SK-N-SH (cell line): ENCODE measurements around the gene GALR3. TPM values are rescaled to one million over a fixed set of nuclear protein-coding genes. Genes with fewer than 3 reads are reported as not detected.

ENCODE experiments used
- CTCF ChIA-PET: fragments of 300-600, 350-600 bp; formaldehyde crosslinking; extraction: SDS; loops from one replicate; lab custom pipeline; 2021; lab: Yijun Ruan, JAX
- POLR2A ChIA-PET: fragments of 350-600 bp; sonication (Branson Sonifier 250); formaldehyde crosslinking; extraction: SDS; loops from one replicate; lab custom pipeline; 2020; ENCODE audit warnings: antibody characterized with exemption, inconsistent platforms; lab: Yijun Ruan, JAX
- DNase-seq: peaks from one replicate; pipeline ENCODE4 v3.0.0; 2012
- H2AFZ ChIP-seq: fragments of 200-600 bp; sonication (generic); 2 replicates; pipeline ENCODE4 v1.8.1; 2016; ENCODE audit warnings: antibody characterized with exemption, mild to moderate bottlenecking, low read depth
- H3F3A ChIP-seq: fragments of 200-600 bp; sonication (generic); replicated peaks from 2 replicates; pipeline ENCODE3; 2016; ENCODE audit warnings: antibody characterized with exemption, mild to moderate bottlenecking; ENCODE audit not compliant: insufficient read depth
- H3K27ac ChIP-seq, 2 experiments: fragments of 200-500 bp in 1 of 2; fragments of 200-600 bp in 1 of 2; sonication (Bioruptor generic) in 1 of 2; sonication (generic), shearing (Covaris generic) in 1 of 2; 2 replicates each; pipeline versions ENCODE4 v1.5.1 to v1.6.1; 2014 to 2016; ENCODE audit warnings: low read depth in 2 of 2, inconsistent platforms in 1 of 2, low read length in 1 of 2, mild to moderate bottlenecking in 1 of 2, mixed read lengths in 1 of 2
- H3K27me3 ChIP-seq: fragments of 200-600 bp; sonication (generic), shearing (Covaris generic); 2 replicates; pipeline ENCODE4 v1.6.1; 2016; ENCODE audit warnings: mixed run types; ENCODE audit not compliant: insufficient read depth
- H3K36me3 ChIP-seq, 2 experiments: fragments of 200-500 bp in 1 of 2; fragments of 200-600 bp in 1 of 2; sonication (Bioruptor generic) in 1 of 2; sonication (generic) in 1 of 2; replicated peaks in 1 of 2; 2 replicates each; pipeline versions ENCODE3 to v1.5.1; 2014 to 2016; ENCODE audit warnings: low read length in 1 of 2, mild to moderate bottlenecking in 1 of 2; ENCODE audit not compliant: insufficient read depth in 2 of 2, control insufficient read depth in 1 of 2
- H3K4me1 ChIP-seq, 2 experiments: fragments of 200-500 bp in 1 of 2; fragments of 200-600 bp in 1 of 2; sonication (Bioruptor generic) in 1 of 2; sonication (generic), shearing (Covaris generic) in 1 of 2; 2 replicates each; pipeline versions ENCODE4 v1.5.1 to v1.6.1; 2014 to 2016; ENCODE audit warnings: low read depth in 1 of 2, low read length in 1 of 2, mixed run types in 1 of 2; ENCODE audit not compliant: insufficient read depth in 2 of 2, control insufficient read depth in 1 of 2
- H3K4me2 ChIP-seq: fragments of 200-600 bp; sonication (generic), shearing (Covaris generic); 2 replicates; pipeline ENCODE4 v1.6.1; 2017; ENCODE audit warnings: mixed run types
- H3K4me3 ChIP-seq, 2 experiments: fragments of 200-500 bp in 1 of 2; fragments of 200-600 bp in 1 of 2; sonication (Bioruptor generic) in 1 of 2; sonication (generic), shearing (Covaris generic) in 1 of 2; 2 replicates each; pipeline versions ENCODE4 v1.5.1 to v1.8.1; 2014 to 2016; ENCODE audit warnings: low read depth in 2 of 2, inconsistent platforms in 1 of 2, low read length in 1 of 2, mild to moderate bottlenecking in 1 of 2, mixed read lengths in 1 of 2, moderate library complexity in 1 of 2
- H3K79me2 ChIP-seq: fragments of 200-600 bp; sonication (generic); 2 replicates; pipeline ENCODE4 v1.8.1; 2017; ENCODE audit warnings: mild to moderate bottlenecking; ENCODE audit not compliant: insufficient read depth
- H3K9ac ChIP-seq: fragments of 200-600 bp; sonication (generic); 2 replicates; pipeline ENCODE4 v1.6.1; 2017; ENCODE audit warnings: mixed run types
- H3K9me2 ChIP-seq: fragments of 200-600 bp; sonication (generic); 2 replicates; pipeline ENCODE4 v1.6.1; 2017; ENCODE audit warnings: mixed run types
- H3K9me3 ChIP-seq: fragments of 200-600 bp; sonication (generic); 2 replicates; pipeline ENCODE4 v1.6.1; 2017; ENCODE audit warnings: mixed run types, mild to moderate bottlenecking, moderate library complexity
- H4K20me1 ChIP-seq: fragments of 200-600 bp; sonication (generic); 2 replicates; pipeline ENCODE4 v1.6.1; 2017; ENCODE audit warnings: mild to moderate bottlenecking, mixed run types; ENCODE audit not compliant: insufficient read depth
- CHD2 ChIP-seq: fragments of 150-350 bp; IDR thresholded peaks from 2 replicates; pipeline ENCODE4 v1.6.1; 2018; ENCODE audit warnings: low read length; ENCODE audit not compliant: partially characterized antibody
- FOSL2 ChIP-seq: IDR thresholded peaks from 2 replicates; pipeline ENCODE4 v1.4.0; 2012; ENCODE audit warnings: low read depth, mild to moderate bottlenecking, moderate library complexity, borderline replicate concordance
- FOXJ3 ChIP-seq: sonication (generic); formaldehyde crosslinking; IDR thresholded peaks from 2 replicates; pipeline ENCODE4 v1.5.1; 2020; ENCODE audit warnings: mild to moderate bottlenecking, missing genetic modification reagents
- GABPA ChIP-seq: IDR thresholded peaks from 2 replicates; pipeline ENCODE4 v1.4.0; 2012; ENCODE audit warnings: low read depth, mild to moderate bottlenecking
- GATA2 ChIP-seq: sonication (generic); formaldehyde crosslinking; IDR thresholded peaks from 2 replicates; pipeline ENCODE4 v1.5.0; 2020; ENCODE audit warnings: mild to moderate bottlenecking, missing genetic modification reagents
- JUND ChIP-seq: IDR thresholded peaks from 2 replicates; pipeline ENCODE4 v1.4.0; 2012
- NRF1 ChIP-seq: IDR thresholded peaks from 2 replicates; pipeline ENCODE4 v1.6.1; 2012; ENCODE audit warnings: low read depth, mild to moderate bottlenecking, low read length
- POLR2AphosphoS5 ChIP-seq: IDR thresholded peaks from 2 replicates; pipeline ENCODE4 v1.6.1; 2012; ENCODE audit warnings: low read depth, low read length
- RAD21 ChIP-seq: IDR thresholded peaks from 2 replicates; pipeline ENCODE4 v1.6.1; 2012; ENCODE audit warnings: mild to moderate bottlenecking, low read length
- RCOR1 ChIP-seq: fragments of 150-350 bp; IDR thresholded peaks from 2 replicates; pipeline ENCODE4 v1.6.1; 2017; ENCODE audit warnings: antibody characterized with exemption, low read length
- RXRA ChIP-seq: IDR thresholded peaks from 2 replicates; pipeline ENCODE4 v1.4.0; 2012; ENCODE audit warnings: low read depth, mild to moderate bottlenecking, borderline replicate concordance
- SIN3A ChIP-seq: IDR thresholded peaks from 2 replicates; pipeline ENCODE4 v1.6.1; 2012; ENCODE audit warnings: low read depth, mild to moderate bottlenecking, low read length, moderate library complexity, borderline replicate concordance
- SMC3 ChIP-seq: IDR thresholded peaks from 2 replicates; pipeline ENCODE4 v1.6.1; 2012; ENCODE audit warnings: low read depth, low read length, improper control_type of control experiment
- TCF12 ChIP-seq: IDR thresholded peaks from 2 replicates; pipeline ENCODE4 v1.4.0; 2012
- TEAD4 ChIP-seq: IDR thresholded peaks from 2 replicates; pipeline ENCODE4 v1.4.0; 2012; ENCODE audit warnings: mild to moderate bottlenecking, borderline replicate concordance; ENCODE audit not compliant: insufficient read depth
- YY1 ChIP-seq: IDR thresholded peaks from 2 replicates; pipeline ENCODE4 v1.4.0; 2012; ENCODE audit warnings: low read depth, mild to moderate bottlenecking
- WGBS: methylation state at CpG from one replicate; pipeline ENCODE4 v1.1.6; 2017; ENCODE audit warnings: low lambda C conversion rate; 5-methylcytosine and 5-hydroxymethylcytosine counted together
- polyA plus RNA-seq, 3 experiments: library from polyadenylated mRNA; depleted of rRNA; stranded (reverse); fragments of >200 nt; gene quantifications; 2 replicates each; pipeline ENCODE4 v1.2.3, GENCODE V29; 2012
- TF ChIP-seq, protein P1 (sequence below): IDR thresholded peaks from 2 replicates; pipeline ENCODE4; 2012
- TF ChIP-seq, protein P2 (sequence below): IDR thresholded peaks from 2 replicates; pipeline ENCODE4 v1.4.0; 2012; ENCODE audit warnings: low read depth, borderline replicate concordance

Gene GALR3
- polyA plus RNA-seq, 1 of the 3 experiments (the other 2 are of a cell fraction) = not detected

DNA sequence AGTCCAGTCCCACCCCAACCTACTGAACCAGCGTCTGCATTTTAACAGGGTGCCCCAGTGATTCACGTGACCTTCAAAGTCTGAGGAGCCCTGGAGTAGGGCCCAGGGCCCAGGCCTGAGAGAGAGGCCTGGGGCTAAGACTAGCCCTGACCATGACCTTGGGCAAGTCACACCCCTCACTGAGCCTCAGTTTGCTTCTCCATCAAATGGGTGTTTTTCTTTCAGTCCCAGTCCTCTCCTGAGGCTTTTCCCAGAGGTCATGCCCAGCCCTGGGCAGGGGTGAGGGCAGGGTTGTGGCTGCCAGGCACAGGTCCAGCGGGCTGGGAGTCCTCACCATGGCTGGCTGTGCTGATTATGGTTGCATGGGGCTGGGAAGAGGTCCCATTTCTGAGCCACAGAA lies 48.5 kb upstream of the GALR3 start:
- WGBS = 93% methylated on average over 3 of the region's 3 CpGs

DNA sequence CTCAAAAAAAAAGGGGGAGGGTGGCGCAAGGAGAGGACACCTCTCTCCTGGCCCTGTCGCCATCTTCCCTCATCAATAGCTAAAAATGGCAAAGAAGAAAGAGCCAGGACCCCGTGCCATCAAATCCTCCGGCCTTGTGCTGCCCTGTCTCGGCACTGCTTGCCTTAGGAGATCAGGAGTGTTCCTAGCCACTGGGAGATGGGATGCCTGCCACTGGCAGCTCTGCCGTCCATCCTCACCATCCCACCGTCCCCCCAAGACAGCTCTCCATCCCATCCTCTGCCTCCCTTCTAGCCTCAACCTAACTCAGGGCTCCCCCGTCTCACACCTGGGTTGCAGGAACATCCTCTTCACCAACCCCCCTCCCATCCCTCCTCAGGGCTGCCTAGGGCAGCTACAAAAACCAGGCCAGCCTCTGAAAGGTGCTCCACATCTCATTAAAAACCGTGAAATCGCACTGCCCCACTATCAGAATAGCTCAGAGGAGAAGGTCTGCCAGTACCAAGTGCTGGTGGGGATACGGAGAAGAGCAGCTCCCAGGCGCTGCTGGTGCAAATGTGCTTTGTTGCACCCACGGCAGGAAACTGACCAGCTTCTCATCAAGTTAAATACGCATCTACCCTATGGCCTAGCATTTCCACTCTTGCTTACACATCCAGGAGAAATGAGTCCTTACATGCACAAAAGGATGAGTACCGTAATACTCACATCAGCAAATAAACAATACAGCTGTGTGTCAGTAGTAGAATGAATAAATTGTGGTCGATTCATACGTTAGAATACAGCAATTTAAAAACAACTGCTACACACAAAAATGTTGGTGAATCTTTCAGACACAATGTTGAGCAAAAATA lies 47.2 kb upstream of the GALR3 start:
- H3K4me2 ChIP-seq = no peak overlapping the region
- no peak for DNase-seq
- H3K9ac ChIP-seq = no peak overlapping the region
- POLR2A ChIA-PET = interaction anchor here (0.9 kb wide), 1 partner anchor 23 kb away, joined by 3 read pairs; no protein-coding TSS in a partner anchor
- no peak overlapping the region for H3K27ac ChIP-seq
- H3K4me1 ChIP-seq = no peaks in the 10 kb centered on the region; a peak in 1 of 4 replicates
- 90% methylated on average over 16 of the region's 17 CpGs for WGBS
- no peaks in the 10 kb centered on the region for H3K79me2 ChIP-seq
- no peaks in the 10 kb centered on the region for H3K9me2 ChIP-seq
- no peak overlapping the region for H2AFZ ChIP-seq
- no peaks in the 10 kb centered on the region for H3K9me3 ChIP-seq
- no peak for TF ChIP-seq GATA2 (CRISPR knock-in tag)
- TF ChIP-seq POLR2AphosphoS5 = peak; percentile 12; the same call in 1 of the 2 replicates
- TF ChIP-seq, all 33 proteins: peak for 1
- CTCF ChIA-PET = interaction anchor here (0.9 to 1.3 kb wide), 4 partner anchors 20 to 142 kb away, joined by 3 to 4 read pairs (median 3); no protein-coding TSS in a partner anchor
- no peak overlapping the region for H3K4me3 ChIP-seq
- no peaks in the 10 kb centered on the region for H4K20me1 ChIP-seq
- H3F3A ChIP-seq = peaks cover 9% of the 10 kb centered on the region
- H3K27me3 ChIP-seq = no peaks in the 10 kb centered on the region
- peaks cover 3 to 18% of the 10 kb centered on the region in 2 experiments for H3K36me3 ChIP-seq

More for the DNA sequence above, 48.5 kb upstream of the GALR3 start:
- H3K9me2 ChIP-seq = no peaks in the 10 kb centered on the region
- no peak for DNase-seq
- H3K36me3 ChIP-seq = peaks cover 5 to 20% of the 10 kb centered on the region in 2 experiments
- H3K27me3 ChIP-seq = no peaks in the 10 kb centered on the region
- H3K9me3 ChIP-seq = no peaks in the 10 kb centered on the region
- POLR2A ChIA-PET = no interaction called here
- CTCF ChIA-PET = no interaction called here
- H3F3A ChIP-seq = peaks cover 9% of the 10 kb centered on the region
- no peak overlapping the region for H3K27ac ChIP-seq
- no peaks in the 10 kb centered on the region for H4K20me1 ChIP-seq
- H3K4me3 ChIP-seq = no peak overlapping the region
- TF ChIP-seq JUND (no peak), SIN3A (no peak), TCF12 (no peak), POLR2AphosphoS5 (no peak; the same call in 1 of the 2 replicates), RAD21 (no peak), RCOR1 (no peak), GABPA (no peak), FOSL2 (no peak), CHD2 (no peak), RXRA (no peak), YY1 (no peak), NRF1 (no peak), SMC3 (no peak), TEAD4 (no peak), GATA2 (CRISPR knock-in tag) (no peak), FOXJ3 (no peak)
- TF ChIP-seq, protein P1, sequence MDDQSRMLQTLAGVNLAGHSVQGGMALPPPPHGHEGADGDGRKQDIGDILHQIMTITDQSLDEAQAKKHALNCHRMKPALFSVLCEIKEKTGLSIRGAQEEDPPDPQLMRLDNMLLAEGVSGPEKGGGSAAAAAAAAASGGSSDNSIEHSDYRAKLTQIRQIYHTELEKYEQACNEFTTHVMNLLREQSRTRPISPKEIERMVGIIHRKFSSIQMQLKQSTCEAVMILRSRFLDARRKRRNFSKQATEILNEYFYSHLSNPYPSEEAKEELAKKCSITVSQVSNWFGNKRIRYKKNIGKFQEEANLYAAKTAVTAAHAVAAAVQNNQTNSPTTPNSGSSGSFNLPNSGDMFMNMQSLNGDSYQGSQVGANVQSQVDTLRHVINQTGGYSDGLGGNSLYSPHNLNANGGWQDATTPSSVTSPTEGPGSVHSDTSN = no peak
- TF ChIP-seq, protein P2, sequence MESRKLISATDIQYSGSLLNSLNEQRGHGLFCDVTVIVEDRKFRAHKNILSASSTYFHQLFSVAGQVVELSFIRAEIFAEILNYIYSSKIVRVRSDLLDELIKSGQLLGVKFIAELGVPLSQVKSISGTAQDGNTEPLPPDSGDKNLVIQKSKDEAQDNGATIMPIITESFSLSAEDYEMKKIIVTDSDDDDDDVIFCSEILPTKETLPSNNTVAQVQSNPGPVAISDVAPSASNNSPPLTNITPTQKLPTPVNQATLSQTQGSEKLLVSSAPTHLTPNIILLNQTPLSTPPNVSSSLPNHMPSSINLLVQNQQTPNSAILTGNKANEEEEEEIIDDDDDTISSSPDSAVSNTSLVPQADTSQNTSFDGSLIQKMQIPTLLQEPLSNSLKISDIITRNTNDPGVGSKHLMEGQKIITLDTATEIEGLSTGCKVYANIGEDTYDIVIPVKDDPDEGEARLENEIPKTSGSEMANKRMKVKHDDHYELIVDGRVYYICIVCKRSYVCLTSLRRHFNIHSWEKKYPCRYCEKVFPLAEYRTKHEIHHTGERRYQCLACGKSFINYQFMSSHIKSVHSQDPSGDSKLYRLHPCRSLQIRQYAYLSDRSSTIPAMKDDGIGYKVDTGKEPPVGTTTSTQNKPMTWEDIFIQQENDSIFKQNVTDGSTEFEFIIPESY = no peak
- H3K4me1 ChIP-seq = no peaks in the 10 kb centered on the region; a peak in 1 of 4 replicates
- H3K79me2 ChIP-seq = no peaks in the 10 kb centered on the region
- no peak overlapping the region for H3K9ac ChIP-seq
- no peak overlapping the region for H3K4me2 ChIP-seq
- H2AFZ ChIP-seq = no peak overlapping the region
